ENCODE data around the gene TXNRD2.

DNA sequence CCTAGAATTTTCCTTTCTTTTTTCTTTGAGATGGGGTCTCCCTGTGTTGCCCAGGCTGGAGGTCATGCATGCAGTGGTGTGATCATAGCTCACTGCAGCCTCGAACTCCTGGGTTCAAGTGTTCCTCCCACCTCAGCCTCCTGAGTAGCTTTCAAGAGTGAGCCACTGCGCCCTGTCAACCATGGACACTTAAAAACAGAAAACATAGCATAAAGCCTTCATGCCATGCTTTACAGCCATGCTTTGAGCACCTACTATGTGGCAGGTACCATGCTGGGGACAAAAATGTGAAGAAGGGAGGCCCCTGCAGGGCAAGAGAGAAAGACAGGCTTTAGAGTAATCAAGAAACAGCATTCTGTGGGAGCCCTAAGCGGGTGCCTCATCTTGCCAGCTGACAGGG, 73.3 kb downstream of the TXNRD2 start:
- TF ChIP-seq, protein P1, sequence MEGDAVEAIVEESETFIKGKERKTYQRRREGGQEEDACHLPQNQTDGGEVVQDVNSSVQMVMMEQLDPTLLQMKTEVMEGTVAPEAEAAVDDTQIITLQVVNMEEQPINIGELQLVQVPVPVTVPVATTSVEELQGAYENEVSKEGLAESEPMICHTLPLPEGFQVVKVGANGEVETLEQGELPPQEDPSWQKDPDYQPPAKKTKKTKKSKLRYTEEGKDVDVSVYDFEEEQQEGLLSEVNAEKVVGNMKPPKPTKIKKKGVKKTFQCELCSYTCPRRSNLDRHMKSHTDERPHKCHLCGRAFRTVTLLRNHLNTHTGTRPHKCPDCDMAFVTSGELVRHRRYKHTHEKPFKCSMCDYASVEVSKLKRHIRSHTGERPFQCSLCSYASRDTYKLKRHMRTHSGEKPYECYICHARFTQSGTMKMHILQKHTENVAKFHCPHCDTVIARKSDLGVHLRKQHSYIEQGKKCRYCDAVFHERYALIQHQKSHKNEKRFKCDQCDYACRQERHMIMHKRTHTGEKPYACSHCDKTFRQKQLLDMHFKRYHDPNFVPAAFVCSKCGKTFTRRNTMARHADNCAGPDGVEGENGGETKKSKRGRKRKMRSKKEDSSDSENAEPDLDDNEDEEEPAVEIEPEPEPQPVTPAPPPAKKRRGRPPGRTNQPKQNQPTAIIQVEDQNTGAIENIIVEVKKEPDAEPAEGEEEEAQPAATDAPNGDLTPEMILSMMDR (IDR thresholded peaks at IDR 0.05; ENCODE audit: insufficient read depth, low read depth, low read length): no peak
- no peak for TF ChIP-seq EZH2 (IDR thresholded peaks at IDR 0.05; ENCODE audit: insufficient read depth, low read length)
